GM21529 (cell line): ENCODE measurements around the gene PTGS1.
"Not testable (repeated sequence)": the region's sequence is repeated elsewhere in the genome, so short reads cannot be mapped to it uniquely, and the experiment has no call there.

Experiments
- ATAC-seq: cut with Tn5 transposase; IDR thresholded peaks from one replicate; pipeline ENCODE4 v1.9.1; 2021; ENCODE audit not compliant: unreplicated experiment

The PTGS1 gene

GRCh38 chr9:122394265-122395125 is 23.7 kb downstream of the PTGS1 start:
- no peak for ATAC-seq

- ATAC-seq = no peak
Measured at GRCh38 chr9:122396614-122397148, 25.9 kb downstream of the PTGS1 start.

- no peak for ATAC-seq
Measured at GRCh38 chr9:122397749-122398148, 26.9 kb downstream of the PTGS1 start.

- ATAC-seq = no peak
Measured at GRCh38 chr9:122398371-122398924, 27.6 kb downstream of the PTGS1 start.

- no peak for ATAC-seq
Measured at GRCh38 chr9:122401896-122402295, 31.1 kb downstream of the PTGS1 start.

GRCh38 chr9:122402403-122402871 is 31.6 kb downstream of the PTGS1 start:
- ATAC-seq = no peak

GRCh38 chr9:122402874-122403273 is 32.0 kb downstream of the PTGS1 start:
- ATAC-seq = no peak

GRCh38 chr9:122403381-122404000 is 32.7 kb downstream of the PTGS1 start:
- no peak for ATAC-seq

- not testable (repeated sequence) for ATAC-seq
Measured at GRCh38 chr9:122405304-122406069, 34.7 kb downstream of the PTGS1 start.

GRCh38 chr9:122406070-122406890 is 35.5 kb downstream of the PTGS1 start:
- no peak for ATAC-seq

- ATAC-seq = not testable (repeated sequence)
Measured at GRCh38 chr9:122414108-122414507, 43.3 kb downstream of the PTGS1 start.

- ATAC-seq = no peak
Measured at GRCh38 chr9:122418016-122418415, 47.2 kb downstream of the PTGS1 start.

GRCh38 chr9:122420315-122420714 is 49.5 kb downstream of the PTGS1 start:
- ATAC-seq = no peak

GRCh38 chr9:122425087-122425486 is 54.3 kb downstream of the PTGS1 start:
- no peak for ATAC-seq

GRCh38 chr9:122426723-122427122 is 55.9 kb downstream of the PTGS1 start:
- ATAC-seq = no peak

GRCh38 chr9:122442568-122442967 is 71.7 kb downstream of the PTGS1 start:
- ATAC-seq = no peak

- no peak for ATAC-seq
Measured at GRCh38 chr9:122444041-122444733, 73.4 kb downstream of the PTGS1 start.
